GM19452 (cell line): ENCODE data around the gene ZNF878.

Source experiments
- ATAC-seq: cut with Tn5 transposase; IDR thresholded peaks from one replicate; pipeline ENCODE4 v1.9.1; 2021; ENCODE audit not compliant: unreplicated experiment

The ZNF878 gene

GRCh38 chr19:12035220-12036172 lies 17.3 kb downstream of the ZNF878 start, which contains the start of gene ZNF433:
ZNF433 (minus strand) TSS chr19:12035679; CDS start chr19:12035539, 140 bp downstream.
- no peak for ATAC-seq

- no peak for ATAC-seq
These were observed 18.1 kb downstream of the ZNF878 start for GRCh38 chr19:12034620-12035019.

DNA sequence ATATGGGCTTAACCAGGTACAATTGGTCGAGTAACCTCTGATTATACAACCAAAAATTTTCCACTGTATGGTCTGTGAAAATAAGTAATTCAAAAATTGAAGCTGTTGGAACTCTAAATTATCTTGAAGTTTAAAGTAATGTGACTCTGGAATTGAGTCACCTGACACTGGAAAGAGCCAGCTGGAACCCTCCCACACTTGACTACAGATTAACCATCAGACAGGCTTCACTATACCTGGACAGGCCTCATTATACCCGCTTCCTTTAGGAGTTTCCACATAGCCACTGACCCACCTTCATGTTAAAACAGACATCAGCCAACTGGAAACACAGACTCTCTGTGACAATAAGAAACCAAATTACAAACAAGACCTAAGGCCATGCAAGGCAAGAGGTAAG lies 18.6 kb downstream of the ZNF878 start:
- ATAC-seq, result no peak

DNA sequence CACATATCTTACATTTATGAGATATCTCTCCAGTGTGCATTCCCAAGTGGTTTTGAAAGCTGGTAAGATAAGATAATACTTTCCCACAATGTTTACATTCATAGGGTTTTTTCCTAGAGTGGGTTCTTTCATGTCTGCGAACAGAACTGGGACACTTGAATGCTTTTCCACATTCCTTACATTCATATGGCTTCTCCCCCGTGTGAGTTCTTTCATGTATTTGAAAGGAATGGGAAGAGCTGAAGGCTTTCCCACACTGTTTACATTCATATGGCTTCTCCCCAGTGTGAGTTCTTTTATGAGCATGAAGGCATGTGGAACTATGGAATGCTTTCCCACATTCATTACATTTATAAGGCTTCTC lies 37.0 kb downstream of the ZNF878 start:
- no peak for ATAC-seq

GRCh38 chr19:12015015-12015752 lies 37.6 kb downstream of the ZNF878 start:
- no peak for ATAC-seq

DNA sequence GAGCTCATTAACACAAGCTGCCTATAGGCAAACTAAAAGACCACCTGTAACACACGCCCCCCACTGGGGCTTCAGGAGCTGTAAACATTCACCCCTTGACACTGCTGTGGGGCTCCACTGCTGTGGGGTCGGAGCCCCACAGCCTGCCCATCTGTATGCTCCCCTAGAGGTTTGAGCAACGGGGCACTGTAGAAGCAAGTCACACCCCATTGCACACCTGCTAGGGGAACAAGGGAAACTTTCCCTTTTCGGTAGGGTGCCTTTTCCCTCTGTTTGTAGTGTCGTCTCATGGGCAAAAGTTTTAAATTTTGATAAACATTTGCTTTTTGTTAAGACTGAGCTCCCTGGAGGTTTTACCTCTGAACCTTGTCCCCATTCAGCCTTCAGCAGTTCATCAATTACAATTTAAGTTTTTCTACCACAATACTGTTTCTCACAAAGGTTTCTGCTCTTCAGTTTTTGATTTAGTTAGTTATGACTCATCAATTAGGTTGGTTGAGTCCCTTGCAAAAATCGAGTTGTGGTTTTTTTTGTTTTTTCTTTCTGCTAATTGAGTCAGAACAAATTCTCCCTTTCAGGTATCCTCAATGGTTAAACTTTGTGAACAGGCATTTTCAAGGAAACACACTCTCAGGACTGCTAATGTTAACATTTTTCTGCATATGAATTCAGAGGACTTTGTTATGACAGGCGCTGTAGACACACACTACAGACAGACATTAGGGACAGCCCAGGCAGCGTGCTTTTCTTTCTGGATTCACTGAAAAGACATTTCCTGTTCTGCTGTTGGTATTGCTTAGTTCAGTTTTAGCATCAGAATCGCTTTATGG lies 52.4 kb downstream of the ZNF878 start:
- ATAC-seq, result no peak

- no peak for ATAC-seq
These were observed 57.6 kb downstream of the ZNF878 start for GRCh38 chr19:11995174-11995573.
